Measurements from ENCODE around the gene MYO1F. TPM values are rescaled to one million over a fixed set of nuclear protein-coding genes. Genes with fewer than 3 reads are reported as not detected.
"Not testable (repeated sequence)": the region's sequence is repeated elsewhere in the genome, so short reads cannot be mapped to it uniquely, and the experiment has no call there.

The MYO1F gene
- total RNA-seq, 1 experiment from 2014 or later, result 0.16 TPM

GRCh38 chr19:8557642-8558238 is 19.5 kb downstream of the MYO1F start:
- Mint-ChIP-seq H3K27ac (ENCODE audit: low read depth, unreplicated experiment) (no peak overlapping the region), H3K4me1 (ENCODE audit: insufficient read depth, unreplicated experiment) (no peaks in the 10 kb centered on the region), H3K36me3 (ENCODE audit: insufficient read depth, unreplicated experiment) (no peaks in the 10 kb centered on the region), H3K27me3 (ENCODE audit: insufficient read depth, unreplicated experiment) (peaks cover 16% of the 10 kb centered on the region), H3K4me3 (ENCODE audit: unreplicated experiment) (no peak overlapping the region), H3K9me3 (ENCODE audit: unreplicated experiment) (no peaks in the 10 kb centered on the region)
- no peak for TF ChIP-seq CTCF (IDR thresholded peaks at IDR 0.05; ENCODE audit: unreplicated experiment)
- no peak for DNase-seq (ENCODE audit: unreplicated experiment)
- intact Hi-C loops (cut with micrococcal nuclease), result no loop called here
- ChIA-PET CTCF (interaction anchor here (0.6 to 4.4 kb wide), 2 partner anchors 22 to 689 kb away, joined by 3 to 33 read pairs; partner anchors contain the start of gene MYO1F), POLR2A (interaction anchor here (0.6 to 0.9 kb wide), 4 partner anchors 9 to 69 kb away, joined by 3 read pairs; partner anchors contain the start of gene ZNF414)
- no TSS peak for BruUV-seq (replicated peaks)

- DNase-seq (ENCODE audit: unreplicated experiment); H3K4me1 Mint-ChIP-seq (ENCODE audit: insufficient read depth, unreplicated experiment); BruUV-seq (replicated peaks); H3K27ac Mint-ChIP-seq (ENCODE audit: low read depth, unreplicated experiment); H3K9me3 Mint-ChIP-seq (ENCODE audit: unreplicated experiment); POLR2A ChIA-PET; H3K36me3 Mint-ChIP-seq (ENCODE audit: insufficient read depth, unreplicated experiment); intact Hi-C loops (cut with micrococcal nuclease); H3K4me3 Mint-ChIP-seq (ENCODE audit: unreplicated experiment): not testable (repeated sequence)
- CTCF ChIA-PET, result interaction anchor here (1.8 kb wide), 1 partner anchor 26 kb away, joined by 7 read pairs; no protein-coding TSS in a partner anchor
- peaks cover 14% of the 10 kb centered on the region for H3K27me3 Mint-ChIP-seq (ENCODE audit: insufficient read depth, unreplicated experiment)
Observed at GRCh38 chr19:8553729-8554128, 23.5 kb downstream of the MYO1F start.

GRCh38 chr19:8552810-8553209 is 24.4 kb downstream of the MYO1F start:
- Mint-ChIP-seq H3K27ac (ENCODE audit: low read depth, unreplicated experiment) (no peak overlapping the region), H3K27me3 (ENCODE audit: insufficient read depth, unreplicated experiment) (peaks cover 5% of the 10 kb centered on the region), H3K4me3 (ENCODE audit: unreplicated experiment) (no peak overlapping the region), H3K36me3 (ENCODE audit: insufficient read depth, unreplicated experiment) (peaks cover 6% of the 10 kb centered on the region), H3K4me1 (ENCODE audit: insufficient read depth, unreplicated experiment) (no peaks in the 10 kb centered on the region), H3K9me3 (ENCODE audit: unreplicated experiment) (no peaks in the 10 kb centered on the region)
- TF ChIP-seq CTCF (IDR thresholded peaks at IDR 0.05; ENCODE audit: unreplicated experiment), result no peak
- ChIA-PET POLR2A (no interaction called here), CTCF (interaction anchor here (0.7 to 1.8 kb wide), 2 partner anchors 27 to 1584 kb away, joined by 3 to 7 read pairs; no protein-coding TSS in a partner anchor)
- DNase-seq (ENCODE audit: unreplicated experiment), result peak; percentile 26
- no TSS peak for BruUV-seq (replicated peaks)
- intact Hi-C loops (cut with micrococcal nuclease), result no loop called here

GRCh38 chr19:8550070-8550469 is 27.2 kb downstream of the MYO1F start:
- ChIA-PET CTCF (no interaction called here), POLR2A (no interaction called here)
- Mint-ChIP-seq H3K27me3 (ENCODE audit: insufficient read depth, unreplicated experiment) (no peaks in the 10 kb centered on the region), H3K9me3 (ENCODE audit: unreplicated experiment) (no peaks in the 10 kb centered on the region), H3K4me3 (ENCODE audit: unreplicated experiment) (no peak overlapping the region), H3K4me1 (ENCODE audit: insufficient read depth, unreplicated experiment) (no peaks in the 10 kb centered on the region), H3K36me3 (ENCODE audit: insufficient read depth, unreplicated experiment) (peaks cover 13% of the 10 kb centered on the region), H3K27ac (ENCODE audit: low read depth, unreplicated experiment) (no peak overlapping the region)
- intact Hi-C loops (cut with micrococcal nuclease), result no loop called here
- BruUV-seq (replicated peaks), result no TSS peak
- no peak for TF ChIP-seq CTCF (IDR thresholded peaks at IDR 0.05; ENCODE audit: unreplicated experiment)
- DNase-seq (ENCODE audit: unreplicated experiment), result no peak

Measured in MCF 10A (cell line).